ENCODE measurements around the gene METAP1D. TPM values are rescaled to one million over a fixed set of nuclear protein-coding genes. Genes with fewer than 3 reads are reported as not detected.
"Not testable (repeated sequence)": the region's sequence is repeated elsewhere in the genome, so short reads cannot be mapped to it uniquely, and the experiment has no call there.

METAP1D gene
- total RNA-seq, 1 experiment from 2014 or later = 5.2 TPM

GRCh38 chr2:172114176-172114575 is 114.4 kb downstream of the METAP1D start:
- H3K36me3 ChIP-seq (replicated peaks; ENCODE audit: control insufficient read depth, insufficient read depth, low read length); DNase-seq; H3K4me3 ChIP-seq (ENCODE audit: insufficient read depth, low read depth, low read length): not testable (repeated sequence)
- H3K27me3 ChIP-seq (ENCODE audit: control insufficient read depth, insufficient read depth, low read length) = peaks cover 17% of the 10 kb centered on the region

- DNase-seq = no peak
- Histone ChIP-seq H3K4me3 (ENCODE audit: insufficient read depth, low read depth, low read length) (no peak overlapping the region), H3K27me3 (ENCODE audit: control insufficient read depth, insufficient read depth, low read length) (peaks cover 12% of the 10 kb centered on the region), H3K36me3 (replicated peaks; ENCODE audit: control insufficient read depth, insufficient read depth, low read length) (no peaks in the 10 kb centered on the region)
These were observed 114.8 kb downstream of the METAP1D start for GRCh38 chr2:172114579-172114978.

DNA sequence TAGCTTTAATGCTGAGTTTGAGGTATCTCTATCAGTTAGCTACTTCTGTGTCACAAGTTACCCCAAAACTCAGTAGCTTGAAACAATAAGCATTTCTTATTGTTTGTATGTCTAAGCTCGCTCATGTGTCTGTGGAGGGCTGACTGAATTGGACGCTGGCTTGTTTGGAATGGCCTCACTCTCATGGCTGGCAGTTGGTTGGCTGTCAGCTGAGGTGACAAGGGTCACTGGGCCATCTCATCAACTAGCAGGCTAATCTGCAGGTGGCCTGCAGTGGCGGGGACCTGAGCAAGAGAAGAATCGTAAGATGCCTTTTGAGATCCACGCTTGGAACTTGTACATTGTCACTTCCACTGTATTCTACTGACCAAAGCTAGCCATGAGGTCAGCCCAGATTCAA is 116.4 kb downstream of the METAP1D start:
- H3K27me3 ChIP-seq (ENCODE audit: control insufficient read depth, insufficient read depth, low read length) = peaks cover 2% of the 10 kb centered on the region; the same call in 1 of the 2 replicates
- DNase-seq = no peak
- no peaks in the 10 kb centered on the region for H3K36me3 ChIP-seq (replicated peaks; ENCODE audit: control insufficient read depth, insufficient read depth, low read length)
- H3K4me3 ChIP-seq (ENCODE audit: insufficient read depth, low read depth, low read length) = no peak overlapping the region

GRCh38 chr2:172119089-172119488 is 119.3 kb downstream of the METAP1D start:
- H3K4me3 ChIP-seq (ENCODE audit: insufficient read depth, low read depth, low read length) = no peak overlapping the region
- DNase-seq = no peak
- no peaks in the 10 kb centered on the region; the same call in 1 of the 2 replicates for H3K27me3 ChIP-seq (ENCODE audit: control insufficient read depth, insufficient read depth, low read length)
- no peaks in the 10 kb centered on the region for H3K36me3 ChIP-seq (replicated peaks; ENCODE audit: control insufficient read depth, insufficient read depth, low read length)

DNA sequence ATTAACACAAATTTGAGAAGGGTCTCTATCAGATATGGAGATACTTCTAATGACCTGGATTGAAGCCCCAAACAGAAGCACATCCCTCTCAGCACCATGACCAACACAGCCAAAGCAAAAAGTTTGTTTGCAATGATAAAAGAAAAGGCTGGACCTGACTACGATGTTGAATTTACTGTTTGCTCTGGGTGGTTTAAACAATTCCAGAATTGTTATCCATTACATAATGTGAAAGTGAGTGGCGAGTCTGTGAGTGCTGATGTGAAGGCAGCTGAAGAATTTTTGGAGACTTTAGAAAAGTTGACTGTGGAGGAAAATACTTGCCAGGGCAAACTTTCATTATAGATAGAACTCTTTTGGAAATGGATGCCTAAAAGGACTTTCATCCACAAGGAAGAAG is 120.4 kb downstream of the METAP1D start:
- no peaks in the 10 kb centered on the region; the same call in 1 of the 2 replicates for H3K27me3 ChIP-seq (ENCODE audit: control insufficient read depth, insufficient read depth, low read length)
- H3K4me3 ChIP-seq (ENCODE audit: insufficient read depth, low read depth, low read length) = no peak overlapping the region
- H3K36me3 ChIP-seq (replicated peaks; ENCODE audit: control insufficient read depth, insufficient read depth, low read length) = no peaks in the 10 kb centered on the region
- DNase-seq = no peak

DNA sequence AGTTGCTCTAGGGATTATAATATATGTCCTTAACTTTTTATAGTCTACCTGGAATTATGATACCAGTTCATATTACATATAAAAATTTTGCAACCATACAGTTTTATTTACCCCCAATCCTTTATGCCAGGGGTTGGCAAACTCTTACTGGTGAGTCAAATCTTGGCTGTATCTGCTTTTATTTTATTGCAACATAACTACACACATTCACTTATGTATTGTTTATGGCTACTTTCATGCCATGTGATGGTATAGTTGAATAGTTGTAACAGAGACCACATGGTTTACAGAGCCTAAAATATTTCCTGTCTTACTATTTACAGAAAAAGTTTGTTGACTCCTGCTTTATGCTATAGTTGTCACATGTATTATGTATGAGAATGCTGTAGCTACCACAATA is 128.7 kb downstream of the METAP1D start:
- Histone ChIP-seq H3K4me3 (ENCODE audit: insufficient read depth, low read depth, low read length) (no peak overlapping the region), H3K27me3 (ENCODE audit: control insufficient read depth, insufficient read depth, low read length) (peaks cover 10% of the 10 kb centered on the region), H3K36me3 (replicated peaks; ENCODE audit: control insufficient read depth, insufficient read depth, low read length) (no peaks in the 10 kb centered on the region)
- DNase-seq = no peak

- Histone ChIP-seq H3K36me3 (replicated peaks; ENCODE audit: control insufficient read depth, insufficient read depth, low read length) (no peaks in the 10 kb centered on the region), H3K4me3 (ENCODE audit: insufficient read depth, low read depth, low read length) (no peak overlapping the region), H3K27me3 (ENCODE audit: control insufficient read depth, insufficient read depth, low read length) (peaks cover 13% of the 10 kb centered on the region)
- DNase-seq = no peak
These were observed 129.7 kb downstream of the METAP1D start for GRCh38 chr2:172129404-172129803.

Other genes starting within 250 kb of the METAP1D start
- 11.3 and 12.2 TPM in 2 replicates for gene SLC25A12, start 105.7 kb upstream of the METAP1D start, total RNA-seq (2014; rRNA removed; shearing (Covaris generic))
- 60.4 and 65.9 TPM in 2 replicates for gene HAT1, start 77.5 kb upstream of the METAP1D start, total RNA-seq (2014; rRNA removed; shearing (Covaris generic))
- gene DLX1, start 85.6 kb downstream of the METAP1D start, total RNA-seq (2014; rRNA removed; shearing (Covaris generic)) = 0.26 TPM in 1 of 2 replicates, not detected in the other
- not detected in 2 replicates for gene DLX2, start 102.9 kb downstream of the METAP1D start, total RNA-seq (2014; rRNA removed; shearing (Covaris generic))

All from H7 (cell line).